Gastrocnemius medialis (tissue), 4 donors: ENCODE results near the gene CDK5RAP3.

Source experiments
- CTCF ChIP-seq, 5 experiments: fragments of 450-650 bp in 3 of 5; fragments of 200-600 bp in 2 of 5; sonication (generic) in 2 of 5; IDR thresholded peaks in 4 of 5; conservative IDR thresholded peaks in 1 of 5; 1 replicate in 4 of 5; 2 replicates in 1 of 5; pipeline ENCODE4 v1.5.1; 2016 to 2019; ENCODE audit warnings: antibody characterized with exemption in 5 of 5, mild to moderate bottlenecking in 3 of 5, moderate library complexity in 3 of 5
- POLR2A ChIP-seq, 2 donors: fragments of 450-650 bp; IDR thresholded peaks; one replicate each; pipeline ENCODE4 v1.6.1; 2017; ENCODE audit warnings: antibody characterized with exemption in 2 of 2, mild to moderate bottlenecking in 2 of 2, moderate library complexity in 2 of 2

- TF ChIP-seq CTCF (IDR thresholded peaks at IDR 0.05 in 4 of 5, conservative IDR thresholded peaks at IDR 0.05 in 1 of 5) (peak; percentile 69 to 93 (median 90)), POLR2A (IDR thresholded peaks at IDR 0.05) (peak; percentile 38 to 60)
Measured at GRCh38 chr17:48025040-48025903, 54.4 kb downstream of the CDK5RAP3 start.
